ENCODE measurements around the gene GRIK3. TPM values are rescaled to one million over a fixed set of nuclear protein-coding genes. Genes with fewer than 3 reads are reported as not detected.

Gene GRIK3
- total and polyA plus RNA-seq, 4 experiments from 2014 or later, result not detected

DNA sequence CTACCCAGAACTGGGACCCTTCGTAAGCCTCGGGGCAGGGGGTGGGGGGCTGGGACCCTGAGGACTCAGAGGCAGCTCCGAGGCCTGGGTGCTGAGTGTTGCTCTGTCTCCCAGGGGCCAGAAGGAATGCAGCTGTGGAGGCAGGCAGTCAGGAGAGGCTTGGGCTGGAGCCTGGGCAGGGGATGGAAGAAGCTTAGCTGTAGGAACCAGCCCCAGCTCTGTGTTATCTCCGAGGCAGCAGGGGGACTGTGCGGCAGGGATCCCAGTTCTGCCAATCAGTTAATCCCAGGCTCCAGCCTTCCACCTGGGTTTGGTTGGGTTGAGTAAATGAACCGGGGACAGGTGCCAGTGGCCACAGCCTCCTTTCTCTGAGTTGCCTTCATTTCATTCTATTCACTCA is 8.2 kb upstream of the GRIK3 start:
- no peaks in the 10 kb centered on the region for H3K27me3 ChIP-seq (ENCODE audit: insufficient read depth, low read length)
- H3K36me3 Mint-ChIP-seq, result no peaks in the 10 kb centered on the region
- DNase-seq, result no peak
- peaks cover 31 to 52% of the 10 kb centered on the region in 2 donors for H3K27me3 Mint-ChIP-seq
- no peaks in the 10 kb centered on the region for H3K4me1 ChIP-seq (ENCODE audit: insufficient read depth, low read length)
- H3K4me3 ChIP-seq (ENCODE audit: low read length in 2 of 2), result no peak overlapping the region
- intact Hi-C loops (cut with micrococcal nuclease), result no loop called here
- POLR2A ChIA-PET (ENCODE audit: partially characterized antibody), result no interaction called here
- peaks cover 0 to 4% (median 0%) of the 10 kb centered on the region in 4 donors for H3K4me1 Mint-ChIP-seq
- no peak overlapping the region for H3K27ac Mint-ChIP-seq
- H3K36me3 ChIP-seq (ENCODE audit: insufficient read depth, low read length), result no peaks in the 10 kb centered on the region
- H3K9me3 ChIP-seq (ENCODE audit: control insufficient read depth in 1 of 2, low read length in 2 of 2), result no peaks in the 10 kb centered on the region
- no peak overlapping the region for H3K4me3 Mint-ChIP-seq
- no peak overlapping the region for H3K27ac ChIP-seq (ENCODE audit: low read depth, low read length)
- CTCF ChIA-PET (ENCODE audit: partially characterized antibody), result no interaction called here
- no peaks in the 10 kb centered on the region for H3K9me3 Mint-ChIP-seq

DNA sequence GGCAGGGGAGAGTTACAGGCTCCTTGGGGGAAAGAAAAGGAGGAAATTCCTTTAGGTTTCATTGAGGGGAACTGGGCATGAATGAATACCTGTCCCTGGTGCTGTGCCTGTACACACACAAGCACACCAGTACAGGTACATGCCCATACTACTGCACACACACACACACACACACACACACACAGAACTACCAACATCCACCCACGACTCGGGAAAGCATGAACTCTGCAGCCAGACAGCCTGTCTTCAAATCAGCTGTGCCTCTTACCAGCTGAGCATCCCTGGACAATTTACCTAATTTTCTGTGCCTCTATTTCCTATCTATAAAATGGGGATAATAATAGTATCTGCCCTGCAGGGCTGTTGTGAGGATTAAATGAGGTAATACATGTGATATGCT is 7.2 kb upstream of the GRIK3 start:
- ChIA-PET POLR2A (ENCODE audit: partially characterized antibody) (no interaction called here), CTCF (ENCODE audit: partially characterized antibody) (no interaction called here)
- Mint-ChIP-seq H3K4me1 (peaks cover 0 to 4% (median 0%) of the 10 kb centered on the region in 4 donors), H3K36me3 (no peaks in the 10 kb centered on the region), H3K27me3 (peaks cover 34 to 54% of the 10 kb centered on the region in 2 donors), H3K9me3 (no peaks in the 10 kb centered on the region), H3K4me3 (no peak overlapping the region), H3K27ac (no peak overlapping the region)
- Histone ChIP-seq H3K27ac (ENCODE audit: low read depth, low read length) (no peak overlapping the region), H3K27me3 (ENCODE audit: insufficient read depth, low read length) (no peaks in the 10 kb centered on the region), H3K36me3 (ENCODE audit: insufficient read depth, low read length) (no peaks in the 10 kb centered on the region), H3K9me3 (ENCODE audit: control insufficient read depth in 1 of 2, low read length in 2 of 2) (no peaks in the 10 kb centered on the region), H3K4me3 (ENCODE audit: low read length in 2 of 2) (no peak overlapping the region), H3K4me1 (ENCODE audit: insufficient read depth, low read length) (no peaks in the 10 kb centered on the region)
- intact Hi-C loops (cut with micrococcal nuclease), result no loop called here
- no peak for DNase-seq

DNA sequence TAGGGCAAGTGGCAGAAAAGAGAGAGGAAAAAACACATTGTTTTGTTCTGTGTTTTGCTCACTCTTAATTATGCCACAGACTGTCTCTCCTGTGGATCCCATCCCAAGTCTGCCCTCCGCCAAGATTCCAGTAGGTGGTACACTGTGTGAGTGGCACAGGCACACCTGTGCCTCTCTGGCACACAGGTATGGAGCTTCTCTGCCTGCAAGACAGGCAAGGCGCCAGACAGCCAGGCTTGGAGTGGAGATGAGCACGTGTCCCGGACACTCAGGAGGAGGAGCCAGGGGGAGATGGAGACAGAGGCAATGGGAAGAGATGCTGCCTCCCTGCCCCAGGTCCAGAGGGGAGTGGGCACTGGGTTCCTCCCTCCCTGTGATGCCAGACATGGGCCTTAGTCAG is 6.5 kb upstream of the GRIK3 start:
- peaks cover 37 to 52% of the 10 kb centered on the region in 2 donors for H3K27me3 Mint-ChIP-seq
- H3K4me1 Mint-ChIP-seq, result peaks cover 1 to 6% (median 4%) of the 10 kb centered on the region in 4 donors
- Histone ChIP-seq H3K9me3 (ENCODE audit: control insufficient read depth in 1 of 2, low read length in 2 of 2) (no peaks in the 10 kb centered on the region), H3K4me1 (ENCODE audit: insufficient read depth, low read length) (no peaks in the 10 kb centered on the region), H3K36me3 (ENCODE audit: insufficient read depth, low read length) (no peaks in the 10 kb centered on the region), H3K4me3 (ENCODE audit: low read length in 2 of 2) (no peak overlapping the region), H3K27me3 (ENCODE audit: insufficient read depth, low read length) (no peaks in the 10 kb centered on the region), H3K27ac (ENCODE audit: low read depth, low read length) (no peak overlapping the region)
- CTCF ChIA-PET (ENCODE audit: partially characterized antibody), result no interaction called here
- POLR2A ChIA-PET (ENCODE audit: partially characterized antibody), result no interaction called here
- intact Hi-C loops (cut with micrococcal nuclease), result no loop called here
- DNase-seq, result no peak
- no peaks in the 10 kb centered on the region for H3K36me3 Mint-ChIP-seq
- no peak overlapping the region for H3K27ac Mint-ChIP-seq
- H3K4me3 Mint-ChIP-seq, result no peak overlapping the region
- no peaks in the 10 kb centered on the region for H3K9me3 Mint-ChIP-seq

DNA sequence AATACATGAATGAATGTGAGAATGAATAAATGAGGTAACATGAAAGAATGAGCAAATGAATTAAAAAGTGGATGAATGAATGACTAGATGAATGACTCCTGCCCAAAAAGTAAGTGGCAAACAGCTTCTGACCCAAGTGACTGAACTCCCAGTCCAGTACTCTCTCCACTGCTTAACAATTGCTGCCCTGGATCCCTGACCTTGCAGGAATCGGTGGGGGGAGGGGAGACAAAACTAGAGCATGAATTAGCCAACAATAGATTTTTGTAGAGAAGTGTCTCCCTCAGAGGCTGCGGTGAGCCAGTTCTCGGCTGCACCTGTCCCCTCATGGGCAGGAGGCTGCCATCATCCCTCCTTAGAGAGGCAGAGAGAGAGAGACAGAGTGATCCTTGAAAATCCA is 5.9 kb upstream of the GRIK3 start:
- ChIA-PET CTCF (ENCODE audit: partially characterized antibody) (no interaction called here), POLR2A (ENCODE audit: partially characterized antibody) (no interaction called here)
- Histone ChIP-seq H3K4me1 (ENCODE audit: insufficient read depth, low read length) (no peaks in the 10 kb centered on the region), H3K36me3 (ENCODE audit: insufficient read depth, low read length) (no peaks in the 10 kb centered on the region), H3K27me3 (ENCODE audit: insufficient read depth, low read length) (no peaks in the 10 kb centered on the region), H3K27ac (ENCODE audit: low read depth, low read length) (no peak overlapping the region), H3K9me3 (ENCODE audit: control insufficient read depth in 1 of 2, low read length in 2 of 2) (no peaks in the 10 kb centered on the region), H3K4me3 (ENCODE audit: low read length in 2 of 2) (no peak overlapping the region)
- no peak overlapping the region for H3K27ac Mint-ChIP-seq
- DNase-seq, result no peak
- intact Hi-C loops (cut with micrococcal nuclease), result no loop called here
- no peaks in the 10 kb centered on the region for H3K36me3 Mint-ChIP-seq
- no peak overlapping the region for H3K4me3 Mint-ChIP-seq
- H3K27me3 Mint-ChIP-seq, result peaks cover 40 to 55% of the 10 kb centered on the region in 2 donors
- peaks cover 2 to 10% (median 5%) of the 10 kb centered on the region in 4 donors for H3K4me1 Mint-ChIP-seq
- no peaks in the 10 kb centered on the region for H3K9me3 Mint-ChIP-seq

DNA sequence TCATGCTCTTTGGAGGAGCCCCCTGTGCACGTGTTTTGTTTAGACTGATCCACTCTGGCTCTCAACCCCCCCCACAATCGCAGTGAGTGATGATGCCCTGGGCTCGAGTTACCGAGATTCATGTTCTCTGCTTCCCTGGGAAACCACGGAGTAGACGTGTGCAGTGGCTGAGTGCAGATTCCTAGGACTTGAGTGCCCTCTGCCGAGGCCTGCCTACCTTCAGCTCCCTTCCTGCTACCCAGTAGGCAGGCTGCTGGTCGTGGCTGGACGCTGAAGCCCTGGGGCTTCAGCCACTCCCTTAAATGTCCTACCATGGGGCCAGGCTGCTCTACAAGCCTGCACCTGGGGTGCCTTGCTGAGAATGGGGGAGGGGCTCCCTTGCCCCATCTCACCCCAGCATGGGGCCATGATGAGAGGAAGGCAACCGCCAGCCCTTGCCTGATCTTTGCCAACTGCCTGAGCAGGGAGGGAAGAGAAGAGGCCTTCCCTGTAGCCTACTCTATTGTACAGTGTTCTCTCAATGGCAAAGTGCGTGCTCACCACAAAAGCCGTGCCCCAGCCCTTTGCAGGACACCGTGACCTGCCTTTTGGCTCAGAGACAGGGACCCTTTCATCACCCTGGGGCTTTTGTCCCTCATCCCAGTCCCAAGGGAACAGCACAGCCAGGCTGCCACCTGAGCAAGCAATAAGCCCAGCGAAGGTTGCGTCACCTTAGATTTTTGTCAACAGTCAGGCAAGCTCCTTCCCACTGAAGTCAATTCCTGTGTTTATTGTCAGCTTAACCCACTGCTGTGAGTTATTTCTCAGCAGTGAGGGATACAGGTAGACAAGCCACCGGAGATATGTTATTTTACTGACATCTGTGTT is 4.1 kb upstream of the GRIK3 start:
- ChIA-PET POLR2A (ENCODE audit: partially characterized antibody) (no interaction called here), CTCF (ENCODE audit: partially characterized antibody) (no interaction called here)
- intact Hi-C loops (cut with micrococcal nuclease), result no loop called here
- no peaks in the 10 kb centered on the region for H3K4me1 ChIP-seq (ENCODE audit: insufficient read depth, low read length)
- DNase-seq, result no peak
- H3K27me3 Mint-ChIP-seq, result peaks cover 42 to 54% of the 10 kb centered on the region in 2 donors
- no peak overlapping the region for H3K27ac Mint-ChIP-seq
- no peaks in the 10 kb centered on the region for H3K27me3 ChIP-seq (ENCODE audit: insufficient read depth, low read length)
- no peaks in the 10 kb centered on the region for H3K36me3 ChIP-seq (ENCODE audit: insufficient read depth, low read length)
- H3K4me1 Mint-ChIP-seq, result peaks cover 4 to 10% (median 6%) of the 10 kb centered on the region in 4 donors
- H3K9me3 ChIP-seq (ENCODE audit: control insufficient read depth in 1 of 2, low read length in 2 of 2), result no peaks in the 10 kb centered on the region
- H3K4me3 Mint-ChIP-seq, result no peak overlapping the region
- H3K9me3 Mint-ChIP-seq, result no peaks in the 10 kb centered on the region
- no peaks in the 10 kb centered on the region for H3K36me3 Mint-ChIP-seq
- H3K4me3 ChIP-seq (ENCODE audit: low read length in 2 of 2), result no peak overlapping the region
- H3K27ac ChIP-seq (ENCODE audit: low read depth, low read length), result no peak overlapping the region

DNA sequence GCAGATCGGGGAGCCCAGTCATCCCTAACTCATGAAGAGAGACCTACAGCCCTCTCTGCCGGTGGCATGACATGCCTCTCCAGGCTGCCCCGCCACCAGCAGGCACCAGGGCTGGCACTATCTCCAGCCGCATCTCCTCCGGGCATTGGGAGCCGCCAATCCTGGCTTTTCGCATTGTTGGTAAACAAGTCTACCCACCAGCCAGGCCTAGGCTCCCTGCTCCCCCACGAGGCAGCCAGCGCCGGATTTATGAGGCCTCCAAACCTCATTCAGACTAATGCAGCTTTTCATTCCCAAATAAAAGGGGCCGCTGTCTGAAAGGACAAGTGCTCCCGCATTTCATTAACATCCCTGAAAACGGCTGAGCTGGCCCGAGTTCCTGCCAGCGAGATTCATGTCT is 3.4 kb upstream of the GRIK3 start:
- Histone ChIP-seq H3K27ac (ENCODE audit: low read depth, low read length) (no peak overlapping the region), H3K36me3 (ENCODE audit: insufficient read depth, low read length) (no peaks in the 10 kb centered on the region), H3K27me3 (ENCODE audit: insufficient read depth, low read length) (no peaks in the 10 kb centered on the region), H3K4me1 (ENCODE audit: insufficient read depth, low read length) (no peaks in the 10 kb centered on the region), H3K9me3 (ENCODE audit: control insufficient read depth in 1 of 2, low read length in 2 of 2) (no peaks in the 10 kb centered on the region), H3K4me3 (ENCODE audit: low read length in 2 of 2) (no peak overlapping the region)
- CTCF ChIA-PET (ENCODE audit: partially characterized antibody), result no interaction called here
- Mint-ChIP-seq H3K27ac (no peak overlapping the region), H3K4me1 (peaks cover 4 to 10% (median 6%) of the 10 kb centered on the region in 4 donors), H3K27me3 (peaks cover 42 to 53% of the 10 kb centered on the region in 2 donors), H3K4me3 (no peak overlapping the region), H3K36me3 (no peaks in the 10 kb centered on the region), H3K9me3 (no peaks in the 10 kb centered on the region)
- POLR2A ChIA-PET (ENCODE audit: partially characterized antibody), result no interaction called here
- DNase-seq, result no peak
- intact Hi-C loops (cut with micrococcal nuclease), result no loop called here

DNA sequence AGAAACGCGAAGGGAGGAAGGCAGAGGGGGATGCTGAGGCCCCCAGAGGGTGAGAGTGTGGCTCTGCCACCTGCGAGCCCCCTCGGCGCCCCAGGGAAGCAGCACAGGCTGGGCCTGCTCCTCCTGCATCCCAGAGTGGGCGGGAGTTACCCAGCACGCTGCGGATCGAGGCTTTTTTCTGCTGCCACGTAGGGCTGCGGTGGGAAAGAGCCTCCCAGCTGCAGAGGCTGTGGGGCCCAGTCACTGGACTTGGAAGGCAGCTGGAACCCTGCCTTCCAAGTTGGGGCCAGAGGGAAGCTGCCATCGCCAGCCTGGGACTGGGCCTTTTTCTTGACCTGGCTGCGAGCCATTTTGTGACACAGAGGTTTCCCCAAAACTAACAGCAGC is 2.3 kb upstream of the GRIK3 start:
- H3K9me3 Mint-ChIP-seq, result no peaks in the 10 kb centered on the region
- intact Hi-C loops (cut with micrococcal nuclease), result no loop called here
- Histone ChIP-seq H3K9me3 (ENCODE audit: control insufficient read depth in 1 of 2, low read length in 2 of 2) (no peaks in the 10 kb centered on the region), H3K4me3 (ENCODE audit: low read length in 2 of 2) (no peak overlapping the region), H3K27me3 (ENCODE audit: insufficient read depth, low read length) (no peaks in the 10 kb centered on the region), H3K27ac (ENCODE audit: low read depth, low read length) (no peak overlapping the region), H3K4me1 (ENCODE audit: insufficient read depth, low read length) (no peaks in the 10 kb centered on the region), H3K36me3 (ENCODE audit: insufficient read depth, low read length) (no peaks in the 10 kb centered on the region)
- H3K36me3 Mint-ChIP-seq, result no peaks in the 10 kb centered on the region
- POLR2A ChIA-PET (ENCODE audit: partially characterized antibody), result no interaction called here
- CTCF ChIA-PET (ENCODE audit: partially characterized antibody), result no interaction called here
- H3K27ac Mint-ChIP-seq, result no peak overlapping the region
- H3K4me1 Mint-ChIP-seq, result peaks cover 4 to 10% (median 6%) of the 10 kb centered on the region in 4 donors
- H3K4me3 Mint-ChIP-seq, result no peak overlapping the region
- H3K27me3 Mint-ChIP-seq, result peaks cover 50 to 57% of the 10 kb centered on the region in 2 donors
- DNase-seq, result no peak
